Fibroblast of pulmonary artery (primary cell): ENCODE data around the gene NRROS.

Source experiments
- DNase-seq: peaks from one replicate; pipeline ENCODE4 v3.0.0-alpha.2; 2010; ENCODE audit warnings: low read depth
- H3K4me3 ChIP-seq: replicated peaks from 2 replicates; pipeline ENCODE4 v1.5.1; 2011; ENCODE audit warnings: low read depth, mild to moderate bottlenecking, control low read depth, low read length, moderate library complexity
- CTCF ChIP-seq: IDR thresholded peaks from 2 replicates; pipeline ENCODE4 v1.5.1; 2011; ENCODE audit warnings: mild to moderate bottlenecking, control low read depth, low read length, inconsistent platforms; ENCODE audit errors: missing control alignments

The NRROS gene

GRCh38 chr3:196694202-196694638 is 54.7 kb downstream of the NRROS start:
- DNase-seq, result peak; percentile 41
- TF ChIP-seq CTCF, result peak; percentile 13
- H3K4me3 ChIP-seq, result no peak overlapping the region

GRCh38 chr3:196694941-196695848 is 55.7 kb downstream of the NRROS start:
- no peak overlapping the region for H3K4me3 ChIP-seq
- DNase-seq, result no peak
- no peak for TF ChIP-seq CTCF

- DNase-seq, result no peak
- H3K4me3 ChIP-seq, result no peak overlapping the region
- TF ChIP-seq CTCF, result no peak
Measured at GRCh38 chr3:196695849-196696226, 56.3 kb downstream of the NRROS start.

GRCh38 chr3:196697270-196697669 is 57.8 kb downstream of the NRROS start:
- no peak overlapping the region for H3K4me3 ChIP-seq
- TF ChIP-seq CTCF, result no peak
- no peak for DNase-seq

GRCh38 chr3:196699749-196700148 is 60.3 kb downstream of the NRROS start:
- no peak for DNase-seq
- no peak overlapping the region for H3K4me3 ChIP-seq
- no peak for TF ChIP-seq CTCF

GRCh38 chr3:196700801-196701200 is 61.3 kb downstream of the NRROS start:
- H3K4me3 ChIP-seq, result no peak overlapping the region
- TF ChIP-seq CTCF, result no peak
- DNase-seq, result no peak

- no peak for TF ChIP-seq CTCF
- DNase-seq, result no peak
- H3K4me3 ChIP-seq, result no peak overlapping the region
Measured at GRCh38 chr3:196706327-196706726, 66.8 kb downstream of the NRROS start.
